Measurements from ENCODE around the gene SFXN3. TPM values are rescaled to one million over a fixed set of nuclear protein-coding genes. Genes with fewer than 3 reads are reported as not detected.
A peak's percentile ranks its signal among the peaks of the same experiment; 100 is the strongest.

Gene SFXN3
- total RNA-seq, 4 donors from 2014 or later: 3.9 to 30.7 (median 9.4) TPM

DNA sequence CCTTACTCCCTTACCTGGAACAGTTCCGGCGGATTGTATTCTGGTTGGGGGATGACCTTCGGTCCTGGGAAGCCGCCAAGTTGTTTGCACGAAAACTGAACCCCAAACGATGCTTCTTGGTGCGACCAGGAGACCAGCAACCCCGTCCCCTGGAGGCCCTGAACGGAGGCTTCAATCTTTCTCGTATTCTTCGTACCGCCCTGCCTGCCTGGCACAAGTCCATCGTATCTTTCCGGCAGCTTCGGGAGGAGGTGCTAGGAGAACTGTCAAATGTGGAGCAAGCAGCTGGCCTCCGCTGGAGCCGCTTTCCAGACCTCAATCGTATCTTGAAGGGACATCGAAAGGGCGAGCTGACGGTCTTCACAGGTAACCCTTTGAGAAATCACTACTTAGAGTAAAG, 41.9 kb upstream of the SFXN3 start:
- H3K4me3 ChIP-seq: no peak overlapping the region
- H3K27ac ChIP-seq: no peak overlapping the region
- WGBS, 2 donors: 89 to 93% methylated on average over 14 to 18 of the region's 21 CpGs
- H3K27me3 ChIP-seq: no peaks in the 10 kb centered on the region
- peaks cover 22 to 47% (median 22%) of the 10 kb centered on the region in 3 donors for H3K4me1 ChIP-seq
- no peaks in the 10 kb centered on the region for H3K9me3 ChIP-seq
- DNase-seq: no peak
- TF ChIP-seq, protein P1, sequence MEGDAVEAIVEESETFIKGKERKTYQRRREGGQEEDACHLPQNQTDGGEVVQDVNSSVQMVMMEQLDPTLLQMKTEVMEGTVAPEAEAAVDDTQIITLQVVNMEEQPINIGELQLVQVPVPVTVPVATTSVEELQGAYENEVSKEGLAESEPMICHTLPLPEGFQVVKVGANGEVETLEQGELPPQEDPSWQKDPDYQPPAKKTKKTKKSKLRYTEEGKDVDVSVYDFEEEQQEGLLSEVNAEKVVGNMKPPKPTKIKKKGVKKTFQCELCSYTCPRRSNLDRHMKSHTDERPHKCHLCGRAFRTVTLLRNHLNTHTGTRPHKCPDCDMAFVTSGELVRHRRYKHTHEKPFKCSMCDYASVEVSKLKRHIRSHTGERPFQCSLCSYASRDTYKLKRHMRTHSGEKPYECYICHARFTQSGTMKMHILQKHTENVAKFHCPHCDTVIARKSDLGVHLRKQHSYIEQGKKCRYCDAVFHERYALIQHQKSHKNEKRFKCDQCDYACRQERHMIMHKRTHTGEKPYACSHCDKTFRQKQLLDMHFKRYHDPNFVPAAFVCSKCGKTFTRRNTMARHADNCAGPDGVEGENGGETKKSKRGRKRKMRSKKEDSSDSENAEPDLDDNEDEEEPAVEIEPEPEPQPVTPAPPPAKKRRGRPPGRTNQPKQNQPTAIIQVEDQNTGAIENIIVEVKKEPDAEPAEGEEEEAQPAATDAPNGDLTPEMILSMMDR (IDR thresholded peaks at IDR 0.05): no peak
- no peak for TF ChIP-seq POLR2A (IDR thresholded peaks at IDR 0.05)
- intact Hi-C loops (cut with DNase I): no loop called here
- peaks cover 13 to 73% (median 26%) of the 10 kb centered on the region in 3 donors for H3K36me3 ChIP-seq

DNA sequence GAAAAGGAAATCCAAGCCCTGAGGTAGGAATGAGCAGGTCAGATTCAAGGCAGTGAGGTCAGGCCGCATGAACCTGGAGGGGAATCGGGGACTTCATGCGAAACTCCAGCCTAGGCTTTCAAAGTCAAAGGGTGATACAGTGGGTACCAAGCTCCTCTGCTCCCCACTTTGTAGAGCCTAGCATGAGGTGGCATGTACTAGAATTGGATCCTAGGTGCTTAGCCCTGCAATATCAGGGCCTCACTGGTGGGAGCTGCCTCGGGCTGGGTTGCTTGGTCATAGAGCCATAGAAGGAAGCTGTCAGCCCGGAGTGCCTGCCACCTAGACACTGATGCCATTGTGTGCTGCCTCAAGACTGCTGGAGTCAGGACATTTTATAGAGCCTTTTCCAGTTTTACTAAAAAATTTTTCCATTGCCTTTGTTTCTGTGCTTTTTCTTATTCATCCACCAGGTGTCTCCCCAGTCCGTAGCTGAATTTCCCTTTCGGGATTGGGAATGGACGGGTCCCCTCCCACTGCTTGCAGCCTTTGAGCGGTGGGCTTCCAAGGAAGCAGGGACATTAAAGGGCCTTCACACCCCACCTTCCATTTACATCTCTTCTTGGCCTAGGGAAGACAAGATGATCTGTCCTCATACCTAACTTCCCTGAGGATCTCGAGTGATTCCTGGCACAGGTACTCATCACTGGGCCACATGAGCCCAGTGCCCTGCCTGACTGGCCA, 36.9 kb upstream of the SFXN3 start:
- no peak for DNase-seq
- H3K36me3 ChIP-seq: peaks cover 13 to 51% (median 25%) of the 10 kb centered on the region in 3 donors
- H3K27ac ChIP-seq: no peak overlapping the region
- no peak for TF ChIP-seq POLR2A (IDR thresholded peaks at IDR 0.05)
- TF ChIP-seq, protein P1 (IDR thresholded peaks at IDR 0.05): peak; percentile 19 to 71 (median 64)
- WGBS, 2 donors: 42 to 50% methylated on average over 10 of the region's 10 CpGs
- H3K9me3 ChIP-seq: no peaks in the 10 kb centered on the region
- H3K4me3 ChIP-seq: no peak overlapping the region
- no peaks in the 10 kb centered on the region for H3K27me3 ChIP-seq
- peaks cover 10 to 44% (median 14%) of the 10 kb centered on the region in 3 donors for H3K4me1 ChIP-seq
- intact Hi-C loops (cut with DNase I): no loop called here

DNA sequence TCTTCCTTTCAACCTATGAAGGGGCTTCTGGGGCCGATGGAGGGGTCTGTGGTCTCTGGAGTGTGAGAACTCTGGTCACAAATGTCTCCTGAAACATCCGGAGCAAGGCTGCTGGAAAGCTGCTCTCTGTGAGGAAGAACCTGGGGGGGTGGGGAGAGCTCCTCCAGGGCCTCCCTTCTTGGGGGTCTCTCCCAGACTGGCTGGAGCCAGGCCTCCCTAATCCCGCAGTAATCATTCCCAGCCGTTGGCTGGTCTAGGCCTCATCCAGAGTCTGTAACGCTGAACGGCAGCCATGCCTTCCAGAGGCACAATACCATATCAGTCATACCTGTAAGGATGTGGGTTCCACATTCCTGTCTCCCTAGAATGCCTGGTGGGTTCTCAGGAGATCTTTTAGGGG, 35.9 kb upstream of the SFXN3 start:
- peaks cover 10 to 40% (median 15%) of the 10 kb centered on the region in 3 donors for H3K4me1 ChIP-seq
- TF ChIP-seq POLR2A (IDR thresholded peaks at IDR 0.05): no peak
- TF ChIP-seq, protein P1 (IDR thresholded peaks at IDR 0.05): no peak
- no peak for DNase-seq
- peaks cover 13 to 40% (median 16%) of the 10 kb centered on the region in 3 donors for H3K36me3 ChIP-seq
- no peaks in the 10 kb centered on the region for H3K9me3 ChIP-seq
- H3K27ac ChIP-seq: no peak overlapping the region
- intact Hi-C loops (cut with DNase I): no loop called here
- H3K27me3 ChIP-seq: no peaks in the 10 kb centered on the region
- H3K4me3 ChIP-seq: no peak overlapping the region
- WGBS, 2 donors: no CpG with 5 or more reads among the region's 6 CpGs

DNA sequence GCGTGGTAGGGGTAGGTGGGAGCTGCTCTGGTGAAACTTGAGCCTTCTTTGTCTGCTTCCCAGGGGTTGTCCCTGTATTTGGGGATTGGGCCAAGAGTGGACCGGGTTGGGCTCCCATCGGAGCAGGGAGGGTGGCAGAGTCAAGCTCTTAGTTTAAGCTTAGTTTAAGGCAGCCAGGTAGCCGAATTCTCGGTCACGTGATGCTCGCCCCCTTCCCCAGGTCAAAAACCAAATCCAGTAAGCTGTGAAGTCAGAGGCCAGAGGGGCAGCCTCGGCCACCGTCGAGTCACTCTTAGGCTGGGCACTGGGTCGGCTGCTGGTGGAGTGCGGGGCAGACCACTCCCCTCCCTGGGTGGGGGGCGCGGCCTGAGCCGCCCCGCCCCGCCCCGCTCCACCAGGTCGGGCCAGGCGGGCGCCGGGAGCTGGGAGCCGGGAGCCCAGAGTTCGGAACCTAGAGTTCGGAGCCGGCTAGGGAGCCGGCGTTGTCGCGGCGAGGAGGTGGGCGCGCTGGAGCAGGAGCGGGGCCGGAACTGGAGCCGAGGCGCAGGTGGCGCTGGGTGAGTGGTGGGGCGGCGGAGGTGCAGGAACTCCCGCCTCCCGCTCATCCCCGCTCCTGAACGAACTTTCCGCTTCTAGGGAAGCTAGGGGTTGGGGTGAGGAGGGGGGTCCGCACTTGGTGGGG, 34.2 kb upstream of the SFXN3 start:
- H3K27me3 ChIP-seq: no peaks in the 10 kb centered on the region
- intact Hi-C loops (cut with DNase I): no loop called here
- peak overlapping the region; percentile 98 to 100 (median 100) for H3K27ac ChIP-seq
- H3K4me1 ChIP-seq: peaks cover 26 to 52% (median 28%) of the 10 kb centered on the region in 3 donors
- H3K36me3 ChIP-seq: peaks cover 0 to 24% (median 7%) of the 10 kb centered on the region in 3 donors
- 15 to 17% methylated on average over 1 to 4 of the region's 46 CpGs for WGBS, 2 donors
- H3K9me3 ChIP-seq: no peaks in the 10 kb centered on the region
- H3K4me3 ChIP-seq: peak overlapping the region; percentile 82 to 97 (median 96)
- TF ChIP-seq POLR2A (IDR thresholded peaks at IDR 0.05): no peak
- TF ChIP-seq, protein P1 (IDR thresholded peaks at IDR 0.05): no peak
- DNase-seq: no peak

All from esophagus squamous epithelium (tissue), 5 donors.